ENCODE measurements around the gene IL32. TPM values are rescaled to one million over a fixed set of nuclear protein-coding genes. Genes with fewer than 3 reads are reported as not detected.

Gene IL32
- total RNA-seq, 2 donors from 2014 or later = 2.0 to 4.0 TPM

DNA sequence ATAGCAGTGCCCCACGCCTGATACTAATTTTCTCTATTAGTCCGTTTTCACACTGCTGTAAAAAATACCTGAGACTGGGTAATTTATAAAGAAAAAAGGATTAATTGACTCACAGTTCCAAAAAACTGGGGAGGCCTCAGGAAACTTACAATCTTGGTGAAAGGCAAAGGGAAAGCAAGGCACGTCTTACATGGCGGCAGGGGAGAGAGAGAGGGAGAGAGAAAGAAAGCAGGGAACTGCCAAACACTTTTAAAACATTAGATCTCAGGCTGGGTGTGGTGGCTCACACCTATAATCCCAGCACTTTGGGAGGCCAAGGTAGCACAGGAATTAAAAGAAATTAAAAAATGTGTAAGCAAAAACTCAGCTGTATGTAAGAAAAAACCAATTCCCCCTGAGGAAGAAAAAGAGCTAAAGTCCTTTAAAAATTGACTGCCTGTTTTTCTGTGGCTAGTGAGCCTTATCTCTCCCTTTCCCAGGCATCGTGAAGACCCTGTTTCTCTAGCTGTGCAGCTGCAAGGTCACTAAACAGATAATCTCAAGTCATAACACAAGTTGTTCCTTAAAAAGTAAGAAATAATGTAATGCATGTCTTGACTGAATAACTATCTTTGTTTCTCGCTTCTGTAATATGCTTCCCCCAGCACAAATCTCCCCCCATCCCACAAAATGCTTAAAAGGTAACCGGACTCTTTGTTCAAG is 19.7 kb downstream of the IL32 start:
- Histone ChIP-seq H3K9ac (ENCODE audit: extremely low read depth, low read length, poor library complexity, severe bottlenecking) (no peak overlapping the region), H3K4me1 (ENCODE audit: control insufficient read depth, insufficient read depth, low read length) (no peaks in the 10 kb centered on the region), H3K36me3 (ENCODE audit: control insufficient read depth, insufficient read depth, low read length) (no peaks in the 10 kb centered on the region), H3K4me3 (ENCODE audit: low read length) (no peak overlapping the region), H3K27me3 (ENCODE audit: control insufficient read depth, insufficient read depth, low read length, poor library complexity, severe bottlenecking) (no peaks in the 10 kb centered on the region), H3K27ac (ENCODE audit: low read depth, low read length) (no peak overlapping the region), H3K9me3 (ENCODE audit: control insufficient read depth, low read length) (no peaks in the 10 kb centered on the region)
- no peaks in the 10 kb centered on the region for H3K27me3 Mint-ChIP-seq (ENCODE audit: insufficient read depth)
- 89 to 91% methylated on average over 5 to 7 of the region's 7 CpGs for WGBS, 2 experiments (ENCODE audit: insufficient coverage in 1 of 2, insufficient read length in 1 of 2)
- TF ChIP-seq CTCF (conservative IDR thresholded peaks at IDR 0.05) = no peak
- H3K9me3 Mint-ChIP-seq = peaks cover 3% of the 10 kb centered on the region
- no peak overlapping the region for H3K27ac Mint-ChIP-seq
- H3K4me1 Mint-ChIP-seq = peaks cover 8% of the 10 kb centered on the region
- DNase-seq = no peak
- no peak overlapping the region for H3K4me3 Mint-ChIP-seq
- H3K36me3 Mint-ChIP-seq (ENCODE audit: low read depth) = peaks cover 8% of the 10 kb centered on the region

- peaks cover 17% of the 10 kb centered on the region for H3K36me3 Mint-ChIP-seq (ENCODE audit: low read depth)
Observed at GRCh38 chr16:3085868-3086595, 20.6 kb downstream of the IL32 start.

More at GRCh38 chr16:3085868-3086595, 20.6 kb downstream of the IL32 start:
- H3K27me3 Mint-ChIP-seq (ENCODE audit: insufficient read depth) = no peaks in the 10 kb centered on the region
- H3K9me3 Mint-ChIP-seq = no peaks in the 10 kb centered on the region
- Histone ChIP-seq H3K4me1 (ENCODE audit: control insufficient read depth, insufficient read depth, low read length) (no peaks in the 10 kb centered on the region), H3K9me3 (ENCODE audit: control insufficient read depth, low read length) (no peaks in the 10 kb centered on the region), H3K4me3 (ENCODE audit: low read length) (no peak overlapping the region), H3K27me3 (ENCODE audit: control insufficient read depth, insufficient read depth, low read length, poor library complexity, severe bottlenecking) (no peaks in the 10 kb centered on the region), H3K27ac (ENCODE audit: low read depth, low read length) (no peak overlapping the region), H3K36me3 (ENCODE audit: control insufficient read depth, insufficient read depth, low read length) (peaks cover 3% of the 10 kb centered on the region), H3K9ac (ENCODE audit: extremely low read depth, low read length, poor library complexity, severe bottlenecking) (no peak overlapping the region)
- H3K4me3 Mint-ChIP-seq = no peak overlapping the region
- no peak for TF ChIP-seq CTCF (conservative IDR thresholded peaks at IDR 0.05)
- no peak overlapping the region for H3K27ac Mint-ChIP-seq
- 93 to 96% methylated on average over 10 to 17 of the region's 17 CpGs for WGBS, 2 experiments (ENCODE audit: insufficient coverage in 1 of 2, insufficient read length in 1 of 2)
- peaks cover 8% of the 10 kb centered on the region for H3K4me1 Mint-ChIP-seq
- DNase-seq = no peak

All from endodermal cell (in vitro differentiated cells).